Endothelial cell of umbilical vein (primary cell): ENCODE results near the gene LMO7. TPM values are rescaled to one million over a fixed set of nuclear protein-coding genes. Genes with fewer than 3 reads are reported as not detected.

Source experiments
- BruUV-seq: library from RNA; stranded (reverse); fragments of 400-500 nt; replicated peaks from 2 replicates; lab custom pipeline; 2021; lab: Mats Ljungman, UMichigan
- CTCF ChIA-PET: fragments of 300-600, 350-600 bp; sonication (Branson Sonifier 250); formaldehyde crosslinking; loops from one replicate; lab custom pipeline; 2021; ENCODE audit warnings: antibody characterized with exemption, inconsistent platforms; lab: Charles Lee
- POLR2A ChIA-PET: fragments of 300-600, 350-600 bp; sonication (Branson Sonifier 250); formaldehyde crosslinking; loops from one replicate; lab custom pipeline; 2021; ENCODE audit warnings: antibody characterized with exemption, inconsistent platforms; lab: Charles Lee
- DNase-seq: peaks from one replicate; pipeline ENCODE4 v3.0.0-alpha.2; 2011; ENCODE audit warnings: low read depth, low spot score
- FAIRE-seq: peaks from 2 replicates; lab custom pipeline; 2011; peaks lifted over from hg19 to GRCh38; lab: Jason Lieb, UNC
- H2AFZ ChIP-seq: 2 replicates; pipeline ENCODE4 v1.6.0; 2012; ENCODE audit warnings: low read depth, low read length, control low read depth, inconsistent platforms
- H3K27ac ChIP-seq: 2 replicates; pipeline ENCODE4 v1.5.1; 2011; ENCODE audit warnings: low read depth, mild to moderate bottlenecking, control low read depth, low read length, moderate library complexity; ENCODE audit not compliant: insufficient read depth
- H3K27me3 ChIP-seq, 2 experiments: 2 replicates each; pipeline versions ENCODE4 v1.6.0 to v1.6.1; 2011; ENCODE audit warnings: low read length in 2 of 2, mixed read lengths in 1 of 2; ENCODE audit not compliant: control insufficient read depth in 2 of 2, insufficient read depth in 2 of 2
- H3K36me3 ChIP-seq, 2 experiments: 2 replicates in 1 of 2; 3 replicates in 1 of 2; pipeline ENCODE4 v1.5.1; 2011; ENCODE audit warnings: low read length in 2 of 2, mild to moderate bottlenecking in 1 of 2, moderate library complexity in 1 of 2; ENCODE audit not compliant: control insufficient read depth in 2 of 2, insufficient read depth in 2 of 2; ENCODE audit errors: extremely low read depth in 1 of 2
- H3K4me1 ChIP-seq: 3 replicates; pipeline ENCODE4 v1.5.1; 2011; ENCODE audit warnings: mild to moderate bottlenecking, low read length; ENCODE audit not compliant: control insufficient read depth, insufficient read depth; ENCODE audit errors: extremely low read depth
- H3K4me2 ChIP-seq: 2 replicates; pipeline ENCODE4 v1.6.1; 2011; ENCODE audit warnings: low read length, control low read depth, mixed read lengths; ENCODE audit not compliant: insufficient read depth
- H3K4me3 ChIP-seq, 3 experiments: fragments of 200-600 bp in 1 of 3; sonication (generic), shearing (Covaris generic) in 1 of 3; replicated peaks in 1 of 3; 2 replicates each; pipeline ENCODE4 v1.5.1; 2011 to 2016; ENCODE audit warnings: control low read depth in 3 of 3, low read length in 3 of 3, mild to moderate bottlenecking in 2 of 3, inconsistent platforms in 1 of 3, low read depth in 1 of 3, moderate library complexity in 1 of 3; ENCODE audit not compliant: insufficient read depth in 1 of 3
- H3K79me2 ChIP-seq: 2 replicates; pipeline ENCODE4 v1.6.0; 2012; ENCODE audit warnings: low read length, inconsistent platforms; ENCODE audit not compliant: control insufficient read depth, insufficient read depth
- H3K9ac ChIP-seq: replicated peaks from 2 replicates; pipeline ENCODE3; 2011; ENCODE audit warnings: low read length, control low read depth; ENCODE audit not compliant: insufficient read depth; ENCODE audit errors: extremely low read depth
- H3K9me1 ChIP-seq: replicated peaks from 3 replicates; pipeline ENCODE4 v1.6.0; 2011; ENCODE audit warnings: mild to moderate bottlenecking, low read length; ENCODE audit not compliant: control insufficient read depth, insufficient read depth; ENCODE audit errors: extremely low read depth
- H3K9me3 ChIP-seq: replicated peaks from 2 replicates; pipeline ENCODE4 v1.5.1; 2012; ENCODE audit warnings: low read length, inconsistent platforms; ENCODE audit not compliant: control insufficient read depth, insufficient read depth
- H4K20me1 ChIP-seq: replicated peaks from 2 replicates; pipeline ENCODE3; 2011; ENCODE audit warnings: mild to moderate bottlenecking, low read length; ENCODE audit not compliant: control insufficient read depth, insufficient read depth; ENCODE audit errors: extremely low read depth
- EZH2 ChIP-seq: IDR thresholded peaks from 2 replicates; pipeline ENCODE4 v1.6.1; 2012; ENCODE audit warnings: borderline replicate concordance, low read depth, mild to moderate bottlenecking, moderate library complexity, low read length, inconsistent platforms; ENCODE audit not compliant: severe bottlenecking
- FOS ChIP-seq: IDR thresholded peaks from 2 replicates; pipeline ENCODE4 v1.6.1; 2011; ENCODE audit warnings: mild to moderate bottlenecking, low read length, moderate library complexity, borderline replicate concordance; ENCODE audit not compliant: insufficient read depth
- GATA2 ChIP-seq: IDR thresholded peaks from 2 replicates; pipeline ENCODE4 v1.7.0; 2011; ENCODE audit warnings: low read depth, mild to moderate bottlenecking, moderate library complexity, mixed read lengths, low read length; ENCODE audit not compliant: insufficient read length, insufficient read depth
- JUN ChIP-seq: IDR thresholded peaks from 2 replicates; pipeline ENCODE4 v1.6.1; 2011; ENCODE audit warnings: borderline replicate concordance, low read depth; ENCODE audit not compliant: insufficient read length, insufficient read depth
- MYC ChIP-seq: IDR thresholded peaks from one replicate; pipeline ENCODE4 v1.6.1; 2011; ENCODE audit warnings: mild to moderate bottlenecking, low read depth, low read length
- POLR2A ChIP-seq: IDR thresholded peaks from 2 replicates; pipeline ENCODE4 v1.6.1; 2012; ENCODE audit warnings: low read depth, mild to moderate bottlenecking, control low read depth, low read length
- POLR2AphosphoS5 ChIP-seq: IDR thresholded peaks from 2 replicates; pipeline ENCODE4 v1.6.1; 2012; ENCODE audit warnings: low read depth, mild to moderate bottlenecking, control low read depth, low read length, moderate library complexity; ENCODE audit not compliant: insufficient read depth
- dilution Hi-C: fragments of 300-500 bp; cut with MboI; formaldehyde crosslinking; loops from one replicate; pipeline ENCODE4 v1.15.0; 2019; ENCODE audit warnings: low sequenced_read_pairs; ENCODE audit not compliant: extremely low pct_ligation_motif_present
- intact Hi-C: fragments of 100-400 bp; cut with micrococcal nuclease; formaldehyde crosslinking; loops from one replicate; pipeline ENCODE4 v1.10.0; 2022
- polyA plus RNA-seq, 4 experiments: library from polyadenylated mRNA; depleted of rRNA in 3 of 4; stranded (reverse) in 3 of 4; unstranded in 1 of 4; fragments of >200 nt; gene quantifications; 2 replicates each; pipeline versions ENCODE4 v1.2.1 to v1.2.3, GENCODE V29; 2011 to 2012; ENCODE audit warnings: missing spikeins in 1 of 4
- total RNA-seq: library from RNA; stranded (reverse); gene quantifications from 2 replicates; pipeline ENCODE4 v1.2.3, GENCODE V29; 2021
- TF ChIP-seq, protein P1 (sequence below): IDR thresholded peaks from 2 replicates; pipeline ENCODE4 v1.6.1; 2011; ENCODE audit not compliant: insufficient read depth, insufficient read length
- TF ChIP-seq, protein P2 (sequence below), 2 donors: IDR thresholded peaks; 1 replicate in 1 of 2; 2 replicates in 1 of 2; pipeline ENCODE4 v1.5.1; 2011; ENCODE audit warnings: low read length in 2 of 2, mild to moderate bottlenecking in 2 of 2, moderate library complexity in 2 of 2, control low read depth in 1 of 2, inconsistent platforms in 1 of 2, low read depth in 1 of 2; ENCODE audit not compliant: insufficient read depth in 1 of 2; ENCODE audit errors: extremely low read depth in 1 of 2

Gene LMO7
- total and polyA plus RNA-seq, 2 donors (not counting 3 experiments of a cell fraction or from before 2014, with no cell fraction given): 10.5 to 21.1 TPM

DNA sequence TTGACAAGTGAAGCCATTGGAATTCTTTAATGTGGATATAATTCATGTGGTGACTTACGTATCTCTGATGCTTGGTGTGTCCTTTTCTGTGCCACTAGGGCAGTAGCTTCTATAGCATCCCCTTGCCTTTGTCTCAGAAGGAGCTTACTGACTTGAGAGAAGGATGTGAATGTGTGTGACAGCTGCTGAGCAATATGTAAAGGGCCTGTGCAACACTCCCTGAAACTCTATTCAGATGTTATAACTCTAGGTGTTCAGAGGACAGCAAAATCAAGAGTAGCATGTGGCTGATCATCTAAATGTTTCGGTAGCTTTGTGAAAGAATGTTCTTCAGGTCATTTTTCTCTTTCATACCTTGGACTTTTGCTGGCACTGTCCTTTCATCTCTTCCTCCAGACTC, 189.5 kb downstream of the LMO7 start:
- no peak for FAIRE-seq
- DNase-seq: no peak
- Histone ChIP-seq H4K20me1 (no peaks in the 10 kb centered on the region), H3K9me3 (no peaks in the 10 kb centered on the region), H3K36me3 (no peaks in the 10 kb centered on the region), H3K27me3 (no peaks in the 10 kb centered on the region), H2AFZ (no peak overlapping the region), H3K9me1 (no peaks in the 10 kb centered on the region), H3K4me1 (no peaks in the 10 kb centered on the region), H3K79me2 (no peaks in the 10 kb centered on the region), H3K9ac (no peak overlapping the region), H3K4me3 (no peak overlapping the region), H3K27ac (no peak overlapping the region), H3K4me2 (no peak overlapping the region)
- ChIA-PET CTCF (interaction anchor here (1.4 kb wide), 1 partner anchor 129 kb away, joined by 4 read pairs; no protein-coding TSS in a partner anchor), POLR2A (no interaction called here)
- intact Hi-C loops: no loop called here
- BruUV-seq: no TSS peak
- no peak for TF ChIP-seq JUN
- no peak for TF ChIP-seq EZH2
- TF ChIP-seq, protein P1, sequence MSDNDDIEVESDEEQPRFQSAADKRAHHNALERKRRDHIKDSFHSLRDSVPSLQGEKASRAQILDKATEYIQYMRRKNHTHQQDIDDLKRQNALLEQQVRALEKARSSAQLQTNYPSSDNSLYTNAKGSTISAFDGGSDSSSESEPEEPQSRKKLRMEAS: no peak
- TF ChIP-seq POLR2A: no peak
- TF ChIP-seq GATA2: no peak
- no peak for TF ChIP-seq POLR2AphosphoS5
- TF ChIP-seq FOS: no peak
- TF ChIP-seq, protein P2, sequence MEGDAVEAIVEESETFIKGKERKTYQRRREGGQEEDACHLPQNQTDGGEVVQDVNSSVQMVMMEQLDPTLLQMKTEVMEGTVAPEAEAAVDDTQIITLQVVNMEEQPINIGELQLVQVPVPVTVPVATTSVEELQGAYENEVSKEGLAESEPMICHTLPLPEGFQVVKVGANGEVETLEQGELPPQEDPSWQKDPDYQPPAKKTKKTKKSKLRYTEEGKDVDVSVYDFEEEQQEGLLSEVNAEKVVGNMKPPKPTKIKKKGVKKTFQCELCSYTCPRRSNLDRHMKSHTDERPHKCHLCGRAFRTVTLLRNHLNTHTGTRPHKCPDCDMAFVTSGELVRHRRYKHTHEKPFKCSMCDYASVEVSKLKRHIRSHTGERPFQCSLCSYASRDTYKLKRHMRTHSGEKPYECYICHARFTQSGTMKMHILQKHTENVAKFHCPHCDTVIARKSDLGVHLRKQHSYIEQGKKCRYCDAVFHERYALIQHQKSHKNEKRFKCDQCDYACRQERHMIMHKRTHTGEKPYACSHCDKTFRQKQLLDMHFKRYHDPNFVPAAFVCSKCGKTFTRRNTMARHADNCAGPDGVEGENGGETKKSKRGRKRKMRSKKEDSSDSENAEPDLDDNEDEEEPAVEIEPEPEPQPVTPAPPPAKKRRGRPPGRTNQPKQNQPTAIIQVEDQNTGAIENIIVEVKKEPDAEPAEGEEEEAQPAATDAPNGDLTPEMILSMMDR (IDR thresholded peaks at IDR 0.05; ENCODE audit: extremely low read depth in 1 of 2, insufficient read depth in 1 of 2, low read depth in 1 of 2, low read length in 2 of 2): no peak
- no peak for TF ChIP-seq MYC
- dilution Hi-C loops: no loop called here
